H1 (cell line): ENCODE data around the gene CCN6. TPM values are rescaled to one million over a fixed set of nuclear protein-coding genes. Genes with fewer than 3 reads are reported as not detected.

Source experiments
- CTCF ChIA-PET: fragments of 300-600 bp; sonication (Branson Sonifier 250); formaldehyde crosslinking; loops from one replicate; lab custom pipeline; 2021; ENCODE audit not compliant: partially characterized antibody; lab: Charles Lee
- POLR2A ChIA-PET: fragments of 300-600 bp; sonication (Branson Sonifier 250); formaldehyde crosslinking; loops from one replicate; lab custom pipeline; 2021; ENCODE audit warnings: inconsistent platforms; ENCODE audit not compliant: partially characterized antibody; lab: Charles Lee
- DNase-seq, 2 experiments: peaks; one replicate each; pipeline versions ENCODE4 v3.0.0 to v3.0.0-alpha.2; 2010 to 2022; ENCODE audit warnings: low spot score in 2 of 2, low read depth in 1 of 2, mixed read lengths in 1 of 2
- FAIRE-seq: peaks from 2 replicates; lab custom pipeline; 2011; peaks lifted over from hg19 to GRCh38; lab: Jason Lieb, UNC
- H2AFZ ChIP-seq: 2 replicates; pipeline ENCODE4 v1.8.1; 2012; ENCODE audit warnings: low read length, inconsistent platforms
- H2AK5ac ChIP-seq: 2 replicates; pipeline ENCODE4 v1.6.1; 2013; ENCODE audit warnings: low read depth, low read length
- H2BK120ac ChIP-seq: replicated peaks from 2 replicates; pipeline ENCODE3; 2013; ENCODE audit warnings: low read depth, low read length, inconsistent platforms
- H2BK12ac ChIP-seq: 2 replicates; pipeline ENCODE4 v1.6.1; 2013; ENCODE audit warnings: low read depth, low read length
- H2BK15ac ChIP-seq: 2 replicates; pipeline ENCODE4 v1.6.1; 2013; ENCODE audit warnings: low read length
- H2BK20ac ChIP-seq: 2 replicates; pipeline ENCODE4 v1.6.1; 2013; ENCODE audit warnings: low read length
- H2BK5ac ChIP-seq: 2 replicates; pipeline ENCODE4 v1.6.1; 2013; ENCODE audit warnings: low read depth, low read length
- H3K14ac ChIP-seq: 2 replicates; pipeline ENCODE4 v1.6.1; 2013; ENCODE audit warnings: inconsistent platforms; ENCODE audit not compliant: insufficient read length
- H3K18ac ChIP-seq: 2 replicates; pipeline ENCODE4 v1.6.1; 2013; ENCODE audit warnings: low read length; ENCODE audit errors: extremely low read depth
- H3K23ac ChIP-seq: 2 replicates; pipeline ENCODE4 v1.6.1; 2013; ENCODE audit warnings: inconsistent platforms; ENCODE audit not compliant: insufficient read length
- H3K23me2 ChIP-seq: 2 replicates; pipeline ENCODE4 v1.6.1; 2013; ENCODE audit warnings: low read depth, low read length
- H3K27ac ChIP-seq: 2 replicates; pipeline ENCODE4 v1.6.1; 2011; ENCODE audit warnings: low read depth, low read length, inconsistent platforms
- H3K27me3 ChIP-seq, 4 experiments: replicated peaks in 1 of 4; 1 replicate in 1 of 4; 2 replicates in 3 of 4; pipeline versions ENCODE4 v1.6.1 to v1.8.1; 2011 to 2013; ENCODE audit warnings: low read length in 3 of 4, mild to moderate bottlenecking in 3 of 4, inconsistent platforms in 2 of 4, mixed read lengths in 2 of 4, moderate library complexity in 1 of 4; ENCODE audit not compliant: control insufficient read depth in 3 of 4, insufficient read depth in 3 of 4; ENCODE audit errors: extremely low read depth in 1 of 4
- H3K36me3 ChIP-seq, 4 experiments: 2 replicates each; pipeline versions ENCODE4 v1.6.1 to v1.8.1; 2011 to 2013; ENCODE audit warnings: mild to moderate bottlenecking in 4 of 4, low read length in 3 of 4, moderate library complexity in 2 of 4, control low read depth in 1 of 4, inconsistent platforms in 1 of 4; ENCODE audit not compliant: insufficient read depth in 4 of 4, control insufficient read depth in 2 of 4
- H3K4ac ChIP-seq: replicated peaks from 2 replicates; pipeline ENCODE3; 2013; ENCODE audit warnings: low read length, low read depth, mixed read lengths, inconsistent platforms; ENCODE audit not compliant: insufficient read length
- H3K4me1 ChIP-seq, 4 experiments: replicated peaks in 1 of 4; 1 replicate in 1 of 4; 2 replicates in 3 of 4; pipeline versions ENCODE4 v1.6.1 to v1.8.1; 2011 to 2013; ENCODE audit warnings: low read length in 3 of 4, inconsistent platforms in 2 of 4, mixed read lengths in 1 of 4; ENCODE audit not compliant: insufficient read depth in 4 of 4, control insufficient read depth in 3 of 4
- H3K4me2 ChIP-seq, 2 experiments: 2 replicates each; pipeline versions ENCODE4 v1.6.1 to v1.8.1; 2011 to 2013; ENCODE audit warnings: low read depth in 2 of 2, low read length in 2 of 2, control low read depth in 1 of 2, inconsistent platforms in 1 of 2, mild to moderate bottlenecking in 1 of 2; ENCODE audit not compliant: insufficient read depth in 1 of 2
- H3K4me3 ChIP-seq, 4 experiments: fragments of 200-600, 300-600 bp in 1 of 4; sonication (generic), shearing (Covaris generic), sonication (Bioruptor Twin) in 1 of 4; 2 replicates each; pipeline versions ENCODE4 v1.5.1 to v1.8.1; 2011 to 2016; ENCODE audit warnings: low read length in 4 of 4, low read depth in 3 of 4, control low read depth in 2 of 4, inconsistent platforms in 2 of 4, mild to moderate bottlenecking in 2 of 4, mixed read lengths in 1 of 4, moderate library complexity in 1 of 4; ENCODE audit not compliant: insufficient read depth in 2 of 4; ENCODE audit errors: extremely low read depth in 1 of 4
- H3K56ac ChIP-seq: replicated peaks from 2 replicates; pipeline ENCODE3; 2013; ENCODE audit warnings: low read depth, mild to moderate bottlenecking, mixed read lengths, low read length, inconsistent platforms; ENCODE audit not compliant: insufficient read length
- H3K79me1 ChIP-seq: 2 replicates; pipeline ENCODE4 v1.6.1; 2013; ENCODE audit warnings: low read depth, low read length, control low read depth
- H3K79me2 ChIP-seq, 2 experiments: 2 replicates each; pipeline versions ENCODE4 v1.6.1 to v1.8.1; 2012 to 2013; ENCODE audit warnings: low read length in 2 of 2, mild to moderate bottlenecking in 2 of 2, inconsistent platforms in 1 of 2; ENCODE audit not compliant: insufficient read depth in 2 of 2, control insufficient read depth in 1 of 2
- H3K9ac ChIP-seq, 4 experiments: replicated peaks in 1 of 4; 1 replicate in 1 of 4; 2 replicates in 3 of 4; pipeline versions ENCODE4 v1.6.1 to v1.8.1; 2011 to 2013; ENCODE audit warnings: low read depth in 3 of 4, low read length in 3 of 4, control low read depth in 2 of 4, mild to moderate bottlenecking in 2 of 4, moderate library complexity in 2 of 4, inconsistent platforms in 1 of 4; ENCODE audit errors: extremely low read depth in 1 of 4
- H3K9me3 ChIP-seq, 2 experiments: 2 replicates each; pipeline versions ENCODE4 v1.6.1 to v1.8.1; 2012 to 2013; ENCODE audit warnings: mild to moderate bottlenecking in 2 of 2, moderate library complexity in 2 of 2, control low read depth in 1 of 2, inconsistent platforms in 1 of 2, low read depth in 1 of 2, low read length in 1 of 2, mixed read lengths in 1 of 2; ENCODE audit not compliant: insufficient read depth in 2 of 2
- H4K20me1 ChIP-seq, 2 experiments: replicated peaks in 1 of 2; 2 replicates each; pipeline versions ENCODE3 to v1.8.1; 2011 to 2013; ENCODE audit warnings: inconsistent platforms in 2 of 2, low read length in 2 of 2, mild to moderate bottlenecking in 1 of 2; ENCODE audit not compliant: insufficient read depth in 2 of 2, control insufficient read depth in 1 of 2
- H4K5ac ChIP-seq: 2 replicates; pipeline ENCODE4 v1.6.1; 2013; ENCODE audit warnings: low read length, low read depth, mixed read lengths, inconsistent platforms; ENCODE audit not compliant: insufficient read length
- H4K8ac ChIP-seq: 2 replicates; pipeline ENCODE4 v1.8.0; 2013; ENCODE audit warnings: mild to moderate bottlenecking, moderate library complexity, low read length, inconsistent platforms; ENCODE audit not compliant: insufficient read depth; ENCODE audit errors: extremely low read depth
- H4K91ac ChIP-seq: replicated peaks from 2 replicates; pipeline ENCODE3; 2013; ENCODE audit warnings: low read length, mixed read lengths, inconsistent platforms; ENCODE audit not compliant: insufficient read length
- BRCA1 ChIP-seq: IDR thresholded peaks from 2 replicates; pipeline ENCODE4 v1.6.1; 2012; ENCODE audit warnings: low read depth, low read length, improper control_type of control experiment
- CBX5 ChIP-seq: fragments of 300-800, 300-1000 bp; sonication (generic); IDR thresholded peaks from 2 replicates; pipeline ENCODE4 v1.7.1; 2016; ENCODE audit warnings: antibody characterized with exemption, low read length, low read depth
- RBBP5 ChIP-seq: IDR thresholded peaks from 2 replicates; pipeline ENCODE4 v1.7.1; 2012; ENCODE audit warnings: low read depth, mild to moderate bottlenecking, inconsistent platforms, low read length, moderate library complexity, borderline replicate concordance
- SP1 ChIP-seq: IDR thresholded peaks from 2 replicates; pipeline ENCODE4 v1.6.1; 2011; ENCODE audit warnings: low read depth, low read length
- WGBS, 2 experiments: shearing (Covaris generic) in 1 of 2; methylation state at CpG; one replicate each; pipeline versions ENCODE4 v1.1.6 to v1.1.7; 2013 to 2015; ENCODE audit warnings: low lambda C conversion rate in 2 of 2, mixed read lengths in 2 of 2, inconsistent platforms in 1 of 2, low coverage in 1 of 2, missing lambda C conversion rate in 1 of 2; ENCODE audit not compliant: insufficient replicate concordance in 2 of 2, insufficient coverage in 1 of 2, insufficient read length in 1 of 2; ENCODE audit errors: extremely low coverage in 1 of 2, missing lambda C conversion rate in 1 of 2; 5-methylcytosine and 5-hydroxymethylcytosine counted together
- polyA plus RNA-seq, 7 experiments: library from polyadenylated mRNA; depleted of rRNA in 3 of 7; stranded (reverse) in 5 of 7; unstranded in 2 of 7; fragments of >200 nt in 5 of 7; fragments of 200-250 nt in 2 of 7; gene quantifications; 1 replicate in 5 of 7; 2 replicates in 1 of 7; 4 replicates in 1 of 7; pipeline versions ENCODE4 v1.2.1 to v1.2.3, GENCODE V29; 2011 to 2013; ENCODE audit warnings: missing spikeins in 2 of 7, mixed read lengths in 2 of 7
- total RNA-seq: library from RNA; stranded (reverse); fragmentation: NEBNext Ultra II Directional; extraction: Animal tissue kit (Norgen Biotek cat#: 25700); gene quantifications from 2 replicates; pipeline ENCODE4 v1.2.1, GENCODE V29; 2021
- TF ChIP-seq, protein P1 (sequence below): IDR thresholded peaks from 2 replicates; pipeline ENCODE4 v1.6.1; 2012; ENCODE audit warnings: inconsistent platforms
- TF ChIP-seq, protein P2 (sequence below): IDR thresholded peaks from 2 replicates; pipeline ENCODE4 v1.6.1; 2012; ENCODE audit warnings: low read length, inconsistent platforms
- TF ChIP-seq, protein P3 (sequence below), 3 experiments: IDR thresholded peaks; 1 replicate in 2 of 3; 2 replicates in 1 of 3; pipeline versions ENCODE4 v1.5.1 to v1.6.1; 2011; ENCODE audit warnings: low read length in 3 of 3, mild to moderate bottlenecking in 3 of 3, inconsistent platforms in 2 of 3, low read depth in 1 of 3, moderate library complexity in 1 of 3; ENCODE audit not compliant: insufficient read depth in 1 of 3; ENCODE audit errors: control extremely low read depth in 1 of 3

CCN6 gene
- total and polyA plus RNA-seq, 2 of the 8 experiments (the other 6 are each of a cell fraction or from before 2014, with no cell fraction given), result not detected

DNA sequence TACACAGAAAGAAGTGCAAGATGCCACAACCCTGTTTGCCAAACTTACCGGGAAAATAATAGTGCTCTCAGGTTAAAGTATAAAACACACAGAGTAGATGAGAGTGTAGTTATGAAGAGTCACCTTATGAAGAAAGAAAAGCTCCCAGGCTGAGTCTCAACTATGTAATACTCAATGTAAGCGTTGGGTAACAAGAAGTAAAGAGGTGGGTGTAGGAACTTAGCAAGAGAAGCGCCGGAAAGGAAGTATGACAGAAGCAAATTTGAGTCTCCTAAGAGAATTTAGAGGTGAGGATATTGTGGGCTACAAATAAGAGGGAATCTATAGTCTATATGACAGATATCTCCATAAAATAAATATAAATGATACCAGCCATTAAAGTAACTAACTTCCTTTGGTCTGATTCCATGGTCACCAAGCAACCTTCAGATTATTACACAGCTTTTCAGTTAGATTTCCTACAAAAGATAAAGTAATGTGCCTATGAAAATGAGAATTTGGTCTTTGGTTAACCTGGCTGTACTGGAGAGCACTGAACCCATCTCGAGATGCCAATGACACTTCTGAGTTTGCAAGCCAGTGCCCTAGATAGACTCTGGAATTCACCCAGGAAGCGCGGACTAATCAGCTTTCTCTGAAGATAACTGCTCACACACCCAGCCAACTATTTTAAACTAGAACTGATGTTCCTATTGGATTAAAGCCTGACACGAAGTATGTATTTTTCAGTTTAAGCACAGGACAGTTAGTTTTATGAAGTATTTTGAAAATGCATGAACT, 31.6 kb downstream of the CCN6 start:
- H3K56ac ChIP-seq, result no peak overlapping the region
- 90% methylated on average over 8 of the region's 8 CpGs; no CpG with 5 or more reads in 1 of the 2 experiments for WGBS, 2 experiments
- ChIA-PET CTCF (interaction anchor here (1.0 to 3.6 kb wide), 6 partner anchors 12 to 78 kb away, joined by 3 to 21 read pairs (median 3); no protein-coding TSS in a partner anchor), POLR2A (interaction anchor here (1.0 kb wide), 2 partner anchors 10 to 16 kb away, joined by 3 read pairs; no protein-coding TSS in a partner anchor)
- H2BK5ac ChIP-seq, result no peak overlapping the region
- H3K4me2 ChIP-seq, result no peak overlapping the region
- no peak overlapping the region for H3K4me3 ChIP-seq
- no peaks in the 10 kb centered on the region for H3K79me1 ChIP-seq
- no peak overlapping the region for H4K5ac ChIP-seq
- H3K4ac ChIP-seq, result no peak overlapping the region
- no peaks in the 10 kb centered on the region for H3K27me3 ChIP-seq
- no peak overlapping the region for H2AK5ac ChIP-seq
- peaks cover 0 to 11% (median 0%) of the 10 kb centered on the region in 4 experiments; a peak in 3 of 8 replicates for H3K36me3 ChIP-seq
- no peaks in the 10 kb centered on the region for H3K79me2 ChIP-seq
- no peak overlapping the region for H2BK120ac ChIP-seq
- no peaks in the 10 kb centered on the region for H3K9me3 ChIP-seq
- no peak overlapping the region for H2BK15ac ChIP-seq
- peaks cover 6% of the 10 kb centered on the region; the same call in 1 of the 2 replicates for H3K23me2 ChIP-seq
- H3K27ac ChIP-seq, result no peak overlapping the region
- H3K23ac ChIP-seq, result no peak overlapping the region
- H3K18ac ChIP-seq, result no peak overlapping the region
- H3K4me1 ChIP-seq, result no peaks in the 10 kb centered on the region
- H2BK20ac ChIP-seq, result no peak overlapping the region
- no peak overlapping the region for H3K14ac ChIP-seq
- H2BK12ac ChIP-seq, result no peak overlapping the region
- no peak overlapping the region for H2AFZ ChIP-seq
- H4K20me1 ChIP-seq, result no peaks in the 10 kb centered on the region
- no peak overlapping the region for H3K9ac ChIP-seq
- DNase-seq (no peak), FAIRE-seq (no peak)
- H4K91ac ChIP-seq, result no peak overlapping the region
- no peak overlapping the region for H4K8ac ChIP-seq
- TF ChIP-seq CBX5 (no peak), RBBP5 (no peak), BRCA1 (no peak), SP1 (no peak)
- TF ChIP-seq, protein P1, sequence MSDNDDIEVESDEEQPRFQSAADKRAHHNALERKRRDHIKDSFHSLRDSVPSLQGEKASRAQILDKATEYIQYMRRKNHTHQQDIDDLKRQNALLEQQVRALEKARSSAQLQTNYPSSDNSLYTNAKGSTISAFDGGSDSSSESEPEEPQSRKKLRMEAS, result no peak
- TF ChIP-seq, protein P2, sequence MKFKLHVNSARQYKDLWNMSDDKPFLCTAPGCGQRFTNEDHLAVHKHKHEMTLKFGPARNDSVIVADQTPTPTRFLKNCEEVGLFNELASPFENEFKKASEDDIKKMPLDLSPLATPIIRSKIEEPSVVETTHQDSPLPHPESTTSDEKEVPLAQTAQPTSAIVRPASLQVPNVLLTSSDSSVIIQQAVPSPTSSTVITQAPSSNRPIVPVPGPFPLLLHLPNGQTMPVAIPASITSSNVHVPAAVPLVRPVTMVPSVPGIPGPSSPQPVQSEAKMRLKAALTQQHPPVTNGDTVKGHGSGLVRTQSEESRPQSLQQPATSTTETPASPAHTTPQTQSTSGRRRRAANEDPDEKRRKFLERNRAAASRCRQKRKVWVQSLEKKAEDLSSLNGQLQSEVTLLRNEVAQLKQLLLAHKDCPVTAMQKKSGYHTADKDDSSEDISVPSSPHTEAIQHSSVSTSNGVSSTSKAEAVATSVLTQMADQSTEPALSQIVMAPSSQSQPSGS, result no peak
- TF ChIP-seq, protein P3, sequence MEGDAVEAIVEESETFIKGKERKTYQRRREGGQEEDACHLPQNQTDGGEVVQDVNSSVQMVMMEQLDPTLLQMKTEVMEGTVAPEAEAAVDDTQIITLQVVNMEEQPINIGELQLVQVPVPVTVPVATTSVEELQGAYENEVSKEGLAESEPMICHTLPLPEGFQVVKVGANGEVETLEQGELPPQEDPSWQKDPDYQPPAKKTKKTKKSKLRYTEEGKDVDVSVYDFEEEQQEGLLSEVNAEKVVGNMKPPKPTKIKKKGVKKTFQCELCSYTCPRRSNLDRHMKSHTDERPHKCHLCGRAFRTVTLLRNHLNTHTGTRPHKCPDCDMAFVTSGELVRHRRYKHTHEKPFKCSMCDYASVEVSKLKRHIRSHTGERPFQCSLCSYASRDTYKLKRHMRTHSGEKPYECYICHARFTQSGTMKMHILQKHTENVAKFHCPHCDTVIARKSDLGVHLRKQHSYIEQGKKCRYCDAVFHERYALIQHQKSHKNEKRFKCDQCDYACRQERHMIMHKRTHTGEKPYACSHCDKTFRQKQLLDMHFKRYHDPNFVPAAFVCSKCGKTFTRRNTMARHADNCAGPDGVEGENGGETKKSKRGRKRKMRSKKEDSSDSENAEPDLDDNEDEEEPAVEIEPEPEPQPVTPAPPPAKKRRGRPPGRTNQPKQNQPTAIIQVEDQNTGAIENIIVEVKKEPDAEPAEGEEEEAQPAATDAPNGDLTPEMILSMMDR (IDR thresholded peaks at IDR 0.05; ENCODE audit: control extremely low read depth in 1 of 3, insufficient read depth in 1 of 3, low read depth in 1 of 3, low read length in 3 of 3), result no peak
